NT2/D1 (cell line): ENCODE data around the gene DNAJC11.

ENCODE experiments used
- SUZ12 ChIP-seq: IDR thresholded peaks from 2 replicates; pipeline ENCODE4 v1.6.1; 2011; ENCODE audit not compliant: insufficient read length, insufficient read depth; ENCODE audit errors: extremely low read depth
- YY1 ChIP-seq: IDR thresholded peaks from 2 replicates; pipeline ENCODE4 v1.6.1; 2011; ENCODE audit not compliant: insufficient read length, insufficient read depth
- ZNF274 ChIP-seq: IDR thresholded peaks from 2 replicates; pipeline ENCODE4 v1.6.1; 2011; ENCODE audit warnings: mild to moderate bottlenecking, low read depth, low read length

DNA sequence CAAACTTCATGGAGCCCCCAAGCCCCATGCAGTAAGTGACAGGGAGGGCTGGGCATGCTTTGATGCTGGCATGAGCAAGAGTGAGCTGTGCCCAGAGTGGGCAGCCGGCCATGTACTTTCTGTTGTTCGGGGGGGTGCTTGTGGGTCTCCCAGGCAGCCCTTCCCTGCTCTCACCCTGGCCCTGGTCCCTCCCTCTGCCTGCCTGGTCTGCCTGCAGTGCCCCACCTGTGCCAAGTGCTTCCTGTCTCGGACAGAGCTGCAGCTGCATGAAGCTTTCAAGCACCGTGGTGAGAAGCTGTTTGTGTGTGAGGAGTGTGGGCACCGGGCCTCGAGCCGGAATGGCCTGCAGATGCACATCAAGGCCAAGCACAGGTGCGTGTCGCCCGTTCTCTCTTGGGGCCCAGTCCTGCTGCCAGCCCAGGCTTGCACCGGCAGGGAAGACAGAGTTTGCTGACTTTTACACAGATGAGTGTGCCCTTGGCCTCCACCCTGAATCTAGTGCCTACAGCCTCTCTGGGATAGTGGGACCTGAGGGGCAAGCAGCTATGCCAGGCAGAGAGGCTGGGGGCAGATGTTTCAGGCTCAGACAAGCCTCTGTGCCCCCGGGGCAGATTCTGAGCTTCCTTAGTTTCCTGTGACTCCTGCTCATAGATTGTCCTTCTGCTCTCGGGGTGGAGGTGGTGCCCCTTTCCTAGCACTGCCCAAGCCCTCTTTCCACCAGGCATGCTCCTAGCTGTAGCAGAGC, 114.2 kb downstream of the DNAJC11 start:
- TF ChIP-seq ZNF274 (no peak), YY1 (no peak), SUZ12 (no peak)
